ENCODE measurements around the gene FCHO1.
A peak's percentile ranks its signal among the peaks of the same experiment; 100 is the strongest.
"Not testable (repeated sequence)": the region's sequence is repeated elsewhere in the genome, so short reads cannot be mapped to it uniquely, and the experiment has no call there.

The FCHO1 gene

GRCh38 chr19:17798599-17798998 is 47.3 kb downstream of the FCHO1 start:
- H3K9me3 Mint-ChIP-seq; H3K4me1 Mint-ChIP-seq (ENCODE audit: low read depth); DNase-seq (ENCODE audit: low spot score); H3K4me3 Mint-ChIP-seq; H3K27ac Mint-ChIP-seq; H3K36me3 Mint-ChIP-seq (ENCODE audit: low read depth): not testable (repeated sequence)
- peaks cover 25% of the 10 kb centered on the region for H3K27me3 Mint-ChIP-seq (ENCODE audit: low read depth)

DNA sequence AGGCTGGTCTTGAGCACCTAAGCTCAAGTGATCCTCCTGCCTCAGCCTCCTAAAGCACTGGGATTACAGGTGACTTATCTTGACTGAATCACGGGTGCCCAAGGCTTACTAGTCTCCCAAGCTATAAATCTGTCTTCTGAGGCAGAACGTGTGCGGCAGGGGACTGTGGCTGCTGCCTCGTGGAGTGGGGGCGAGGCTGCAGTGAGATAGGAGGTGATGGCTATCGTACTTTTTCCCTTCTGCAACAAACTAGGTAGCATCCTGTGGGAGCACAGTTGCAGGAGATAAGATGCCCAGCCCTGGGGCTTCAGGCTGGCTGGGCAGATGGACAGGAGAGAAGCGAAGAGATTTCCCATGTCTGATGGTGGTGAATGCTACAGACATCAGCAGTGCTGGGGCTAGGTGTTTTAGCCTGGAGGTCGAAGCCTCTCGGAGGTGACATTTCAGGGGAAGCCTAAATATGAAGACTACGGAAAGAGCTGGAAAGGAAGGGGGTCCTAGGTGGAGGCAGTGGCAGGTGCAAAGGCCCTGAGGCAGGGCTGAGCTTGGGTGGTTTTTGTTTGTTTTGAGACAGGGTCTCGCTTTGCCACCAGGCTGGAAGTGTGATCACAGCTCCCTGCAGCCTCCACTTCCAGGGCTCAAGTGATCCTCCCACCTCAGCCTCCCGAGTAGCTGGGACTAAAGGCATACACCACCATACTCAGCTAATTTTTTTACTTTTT is 51.0 kb downstream of the FCHO1 start:
- Mint-ChIP-seq H3K9me3 (no peaks in the 10 kb centered on the region), H3K4me1 (ENCODE audit: low read depth) (peaks cover 14% of the 10 kb centered on the region), H3K27ac (peak overlapping the region; percentile 43), H3K4me3 (peak overlapping the region; percentile 66), H3K36me3 (ENCODE audit: low read depth) (no peaks in the 10 kb centered on the region), H3K27me3 (ENCODE audit: low read depth) (peaks cover 8% of the 10 kb centered on the region)
- DNase-seq (ENCODE audit: low spot score) = no peak

DNA sequence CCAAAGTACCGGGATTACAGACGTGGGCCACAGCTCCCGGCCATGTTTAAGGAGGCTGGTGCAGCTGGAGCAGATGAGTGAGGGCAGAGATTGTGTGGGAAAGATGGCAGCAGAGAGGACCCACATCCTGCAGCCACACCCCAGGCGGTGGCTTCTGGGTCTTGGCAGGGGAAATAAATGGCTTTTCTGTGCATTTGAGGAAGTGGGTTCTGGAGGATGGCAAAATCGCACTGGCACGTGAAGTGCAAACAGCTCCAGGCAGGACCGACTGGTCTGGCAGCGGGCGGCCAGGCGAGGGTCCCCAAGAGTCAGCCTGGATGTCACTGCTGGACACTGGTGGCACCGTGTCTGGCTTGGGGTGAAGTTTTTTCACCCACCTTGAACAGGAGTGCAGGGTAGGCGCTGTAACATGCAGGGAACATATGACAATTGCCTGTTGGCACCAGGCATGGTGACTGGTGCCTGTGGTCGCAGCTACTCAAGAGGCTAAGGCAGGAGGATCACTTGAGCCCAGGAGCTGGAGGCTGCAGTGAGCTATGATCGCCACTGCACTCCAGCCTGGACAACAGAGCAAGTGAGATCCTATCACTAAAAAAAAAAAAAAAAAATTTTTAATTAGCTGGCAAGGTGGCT is 52.1 kb downstream of the FCHO1 start:
- Mint-ChIP-seq H3K27ac (peak overlapping the region; percentile 82), H3K9me3 (no peaks in the 10 kb centered on the region)

GRCh38 chr19:17805427-17805826 is 54.1 kb downstream of the FCHO1 start:
- peaks cover 14% of the 10 kb centered on the region for H3K27me3 Mint-ChIP-seq (ENCODE audit: low read depth)
- no peaks in the 10 kb centered on the region for H3K36me3 Mint-ChIP-seq (ENCODE audit: low read depth)
- no peak for DNase-seq (ENCODE audit: low spot score)
- no peak overlapping the region for H3K4me3 Mint-ChIP-seq
- peaks cover 16% of the 10 kb centered on the region for H3K4me1 Mint-ChIP-seq (ENCODE audit: low read depth)
- no peaks in the 10 kb centered on the region for H3K9me3 Mint-ChIP-seq
- no peak overlapping the region for H3K27ac Mint-ChIP-seq

More for the DNA sequence above, 52.1 kb downstream of the FCHO1 start:
- no peaks in the 10 kb centered on the region for H3K36me3 Mint-ChIP-seq (ENCODE audit: low read depth)
- DNase-seq (ENCODE audit: low spot score) = no peak
- H3K4me1 Mint-ChIP-seq (ENCODE audit: low read depth) = peaks cover 16% of the 10 kb centered on the region
- peak overlapping the region; percentile 63 for H3K4me3 Mint-ChIP-seq
- peaks cover 10% of the 10 kb centered on the region for H3K27me3 Mint-ChIP-seq (ENCODE audit: low read depth)

- Mint-ChIP-seq H3K27ac (no peak overlapping the region), H3K36me3 (ENCODE audit: low read depth) (no peaks in the 10 kb centered on the region), H3K4me1 (ENCODE audit: low read depth) (peaks cover 16% of the 10 kb centered on the region), H3K27me3 (ENCODE audit: low read depth) (peaks cover 14% of the 10 kb centered on the region), H3K4me3 (no peak overlapping the region), H3K9me3 (no peaks in the 10 kb centered on the region)
- no peak for DNase-seq (ENCODE audit: low spot score)
These were observed 55.7 kb downstream of the FCHO1 start for GRCh38 chr19:17806945-17807344.

- H3K4me1 Mint-ChIP-seq (ENCODE audit: low read depth) = peaks cover 12% of the 10 kb centered on the region
- no peaks in the 10 kb centered on the region for H3K36me3 Mint-ChIP-seq (ENCODE audit: low read depth)
- no peak for DNase-seq (ENCODE audit: low spot score)
- no peak overlapping the region for H3K4me3 Mint-ChIP-seq
- H3K9me3 Mint-ChIP-seq = no peaks in the 10 kb centered on the region
- H3K27me3 Mint-ChIP-seq (ENCODE audit: low read depth) = peaks cover 9% of the 10 kb centered on the region
- H3K27ac Mint-ChIP-seq = no peak overlapping the region
These were observed 56.5 kb downstream of the FCHO1 start for GRCh38 chr19:17807731-17808316.

DNA sequence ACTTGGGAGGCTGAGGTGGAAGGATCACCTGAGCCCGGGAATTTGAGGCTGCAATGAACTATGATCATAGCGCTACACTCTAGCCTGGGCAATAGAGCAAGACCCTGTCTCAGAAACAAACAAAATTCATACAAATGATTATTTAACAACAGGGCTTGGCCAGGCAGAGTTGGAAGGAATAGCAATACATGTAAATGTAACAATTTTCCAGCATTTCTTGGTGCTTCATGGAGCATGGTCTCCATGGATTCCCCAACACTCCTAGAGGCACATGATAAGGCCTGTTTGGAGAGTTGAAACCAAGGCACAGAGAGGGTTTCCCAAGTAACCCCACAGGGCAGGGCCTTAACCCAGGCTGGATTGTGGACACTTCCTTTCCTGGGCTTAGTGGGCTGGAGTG is 59.8 kb downstream of the FCHO1 start:
- H3K4me1 Mint-ChIP-seq (ENCODE audit: low read depth) = peaks cover 2% of the 10 kb centered on the region
- H3K36me3 Mint-ChIP-seq (ENCODE audit: low read depth) = no peaks in the 10 kb centered on the region
- no peak for DNase-seq (ENCODE audit: low spot score)
- peaks cover 9% of the 10 kb centered on the region for H3K27me3 Mint-ChIP-seq (ENCODE audit: low read depth)
- no peak overlapping the region for H3K4me3 Mint-ChIP-seq
- no peak overlapping the region for H3K27ac Mint-ChIP-seq
- no peaks in the 10 kb centered on the region for H3K9me3 Mint-ChIP-seq

- no peak overlapping the region for H3K27ac Mint-ChIP-seq
- H3K36me3 Mint-ChIP-seq (ENCODE audit: low read depth) = no peaks in the 10 kb centered on the region
- peaks cover 9% of the 10 kb centered on the region for H3K27me3 Mint-ChIP-seq (ENCODE audit: low read depth)
- no peak overlapping the region for H3K4me3 Mint-ChIP-seq
- peaks cover 2% of the 10 kb centered on the region for H3K4me1 Mint-ChIP-seq (ENCODE audit: low read depth)
- DNase-seq (ENCODE audit: low spot score) = no peak
- no peaks in the 10 kb centered on the region for H3K9me3 Mint-ChIP-seq
These were observed 60.4 kb downstream of the FCHO1 start for GRCh38 chr19:17811681-17812080.

DNA sequence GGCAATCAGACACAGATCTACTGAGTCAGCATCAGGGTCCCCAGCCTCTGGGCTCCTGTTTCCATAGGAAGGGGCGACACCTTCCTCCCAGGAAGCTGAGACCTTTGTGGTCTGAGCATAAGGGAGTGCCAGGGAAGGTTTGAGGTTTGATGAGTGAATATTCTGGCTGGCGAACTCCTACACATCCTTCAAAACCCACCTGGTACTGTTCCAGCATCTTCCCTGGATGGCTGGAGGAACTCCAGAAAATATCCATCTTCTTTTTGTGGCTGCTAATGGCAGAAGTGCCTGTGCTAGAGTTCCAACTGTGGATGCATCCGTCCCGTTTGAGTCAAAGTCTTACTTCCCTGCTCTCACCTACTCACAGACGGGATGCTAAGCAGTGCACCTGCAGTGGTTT is 60.8 kb downstream of the FCHO1 start:
- peaks cover 8% of the 10 kb centered on the region for H3K27me3 Mint-ChIP-seq (ENCODE audit: low read depth)
- no peaks in the 10 kb centered on the region for H3K9me3 Mint-ChIP-seq
- H3K27ac Mint-ChIP-seq = no peak overlapping the region
- no peaks in the 10 kb centered on the region for H3K36me3 Mint-ChIP-seq (ENCODE audit: low read depth)
- peaks cover 2% of the 10 kb centered on the region for H3K4me1 Mint-ChIP-seq (ENCODE audit: low read depth)
- no peak overlapping the region for H3K4me3 Mint-ChIP-seq
- no peak for DNase-seq (ENCODE audit: low spot score)

DNA sequence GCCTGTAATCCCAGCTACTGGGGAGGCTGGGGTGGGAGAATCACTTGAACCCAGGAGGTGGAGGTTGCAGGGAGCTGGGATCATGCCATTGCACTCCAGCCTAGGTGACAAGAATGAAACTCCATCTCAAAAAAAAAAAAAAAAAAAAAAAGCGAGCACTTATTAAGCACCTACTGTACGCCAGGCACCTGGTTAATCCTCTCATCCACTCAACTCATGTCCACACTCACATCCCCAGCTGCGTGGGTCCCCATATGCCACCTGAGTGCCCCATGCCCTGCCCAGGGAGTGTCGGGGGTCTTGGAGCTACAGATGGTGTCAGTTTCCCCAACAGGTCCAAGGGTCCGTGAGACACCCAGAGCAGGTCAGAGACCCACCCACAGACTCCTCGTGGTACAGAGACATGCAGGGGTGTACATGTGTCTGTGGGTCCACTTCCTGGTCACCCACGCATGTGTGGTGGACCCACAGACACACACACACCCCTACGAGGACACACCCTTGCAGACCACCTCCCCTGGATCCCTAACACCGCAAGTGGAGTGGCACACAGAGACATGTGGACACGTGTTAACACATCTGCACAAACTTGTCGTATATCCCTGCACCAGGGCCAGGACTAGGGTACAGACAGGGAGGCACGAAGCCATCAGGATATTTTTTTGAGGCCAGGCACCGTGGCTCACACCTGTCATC is 66.5 kb downstream of the FCHO1 start:
- H3K27me3 Mint-ChIP-seq (ENCODE audit: low read depth) = no peaks in the 10 kb centered on the region
- H3K27ac Mint-ChIP-seq = no peak overlapping the region

GRCh38 chr19:17821190-17821589 is 69.9 kb downstream of the FCHO1 start, which contains the start of gene INSL3:
Gene INSL3 (minus strand): TSS chr19:17821519. CDS start chr19:17821506, 13 bp downstream.
- peaks cover 7% of the 10 kb centered on the region for H3K36me3 Mint-ChIP-seq (ENCODE audit: low read depth)
- H3K27ac Mint-ChIP-seq = no peak within 1 kb of the TSS
- H3K4me1 Mint-ChIP-seq (ENCODE audit: low read depth) = no peaks in the 10 kb centered on the region
- DNase-seq (ENCODE audit: low spot score) = no peak
- H3K9me3 Mint-ChIP-seq = no peaks in the 10 kb centered on the region
- no peak within 1 kb of the TSS for H3K4me3 Mint-ChIP-seq
- H3K27me3 Mint-ChIP-seq (ENCODE audit: low read depth) = no peaks in the 10 kb centered on the region

More for the DNA sequence above, 66.5 kb downstream of the FCHO1 start:
- Mint-ChIP-seq H3K4me1 (ENCODE audit: low read depth) (no peaks in the 10 kb centered on the region), H3K4me3 (no peak overlapping the region), H3K9me3 (no peaks in the 10 kb centered on the region), H3K36me3 (ENCODE audit: low read depth) (no peaks in the 10 kb centered on the region)
- no peak for DNase-seq (ENCODE audit: low spot score)

- Mint-ChIP-seq H3K9me3 (no peaks in the 10 kb centered on the region), H3K36me3 (ENCODE audit: low read depth) (peaks cover 23% of the 10 kb centered on the region), H3K27ac (no peak overlapping the region), H3K4me3 (no peak overlapping the region), H3K4me1 (ENCODE audit: low read depth) (no peaks in the 10 kb centered on the region), H3K27me3 (ENCODE audit: low read depth) (no peaks in the 10 kb centered on the region)
- DNase-seq (ENCODE audit: low spot score) = no peak
These were observed 73.1 kb downstream of the FCHO1 start for GRCh38 chr19:17824339-17824738.

- H3K9me3 Mint-ChIP-seq = no peaks in the 10 kb centered on the region
- no peak overlapping the region for H3K4me3 Mint-ChIP-seq
- no peak overlapping the region for H3K27ac Mint-ChIP-seq
- H3K27me3 Mint-ChIP-seq (ENCODE audit: low read depth) = no peaks in the 10 kb centered on the region
- H3K4me1 Mint-ChIP-seq (ENCODE audit: low read depth) = peaks cover 2% of the 10 kb centered on the region
- DNase-seq (ENCODE audit: low spot score) = no peak
- peaks cover 40% of the 10 kb centered on the region for H3K36me3 Mint-ChIP-seq (ENCODE audit: low read depth)
These were observed 75.3 kb downstream of the FCHO1 start for GRCh38 chr19:17826508-17827056.

Data from T-helper 2 cell treated with Interferon-gamma antibody and Interleukin-4, amounts not matched to agents 5 μg/mL and 100 μg/mL, for 36 hours (primary cell).